ENCODE measurements around the gene TRIML1. TPM values are rescaled to one million over a fixed set of nuclear protein-coding genes. Genes with fewer than 3 reads are reported as not detected.

The TRIML1 gene, protein sequence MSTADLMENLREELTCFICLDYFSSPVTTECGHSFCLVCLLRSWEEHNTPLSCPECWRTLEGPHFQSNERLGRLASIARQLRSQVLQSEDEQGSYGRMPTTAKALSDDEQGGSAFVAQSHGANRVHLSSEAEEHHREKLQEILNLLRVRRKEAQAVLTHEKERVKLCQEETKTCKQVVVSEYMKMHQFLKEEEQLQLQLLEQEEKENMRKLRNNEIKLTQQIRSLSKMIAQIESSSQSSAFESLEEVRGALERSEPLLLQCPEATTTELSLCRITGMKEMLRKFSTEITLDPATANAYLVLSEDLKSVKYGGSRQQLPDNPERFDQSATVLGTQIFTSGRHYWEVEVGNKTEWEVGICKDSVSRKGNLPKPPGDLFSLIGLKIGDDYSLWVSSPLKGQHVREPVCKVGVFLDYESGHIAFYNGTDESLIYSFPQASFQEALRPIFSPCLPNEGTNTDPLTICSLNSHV
- total RNA-seq: not detected in 2 replicates

DNA sequence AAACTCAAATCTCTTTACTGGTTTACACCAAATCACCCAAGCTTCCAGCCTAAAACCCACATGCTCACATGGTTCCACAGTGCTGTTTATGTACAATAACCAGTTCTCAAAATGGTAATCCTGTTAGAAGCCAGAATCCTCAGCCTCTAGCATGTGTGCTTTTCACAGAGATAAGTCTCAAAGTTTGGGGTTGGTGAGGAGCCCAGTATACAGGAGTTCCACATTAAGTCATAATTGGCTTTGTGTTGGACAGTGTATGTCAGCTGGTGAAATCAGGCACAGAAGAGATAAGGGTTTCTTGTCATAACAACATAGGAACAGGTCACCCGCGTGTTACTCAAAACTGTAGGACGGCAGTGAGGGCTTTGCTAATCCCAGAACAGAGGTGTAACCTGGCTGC, at the start of gene TRIML1:
TRIML1 (plus strand) TSS at position 301 of the 400 bp plus-strand sequence. CDS start 118 bp downstream, outside the sequence.
- intact Hi-C loops (cut with micrococcal nuclease): no loop called here

DNA sequence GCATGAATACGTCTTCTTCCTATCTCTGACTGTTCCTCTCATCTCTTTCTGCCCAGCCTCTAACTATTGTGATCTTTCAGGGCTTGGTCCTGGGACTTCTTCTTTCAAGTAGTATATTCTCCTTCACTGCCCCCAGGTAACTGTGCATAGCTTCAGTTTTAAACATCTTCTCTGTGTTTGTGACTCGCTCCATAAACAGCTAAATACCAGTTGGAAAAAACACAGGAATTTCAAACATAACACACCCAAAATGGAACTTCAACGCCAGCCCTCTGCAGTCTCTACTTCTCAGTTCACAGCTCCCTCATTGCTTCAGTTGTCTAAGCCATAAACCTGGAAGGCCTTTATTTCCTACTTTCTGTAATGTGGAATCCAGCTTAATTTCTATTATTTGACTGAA, 46.4 kb upstream of the TRIML1 start:
- intact Hi-C loops (cut with micrococcal nuclease): no loop called here

DNA sequence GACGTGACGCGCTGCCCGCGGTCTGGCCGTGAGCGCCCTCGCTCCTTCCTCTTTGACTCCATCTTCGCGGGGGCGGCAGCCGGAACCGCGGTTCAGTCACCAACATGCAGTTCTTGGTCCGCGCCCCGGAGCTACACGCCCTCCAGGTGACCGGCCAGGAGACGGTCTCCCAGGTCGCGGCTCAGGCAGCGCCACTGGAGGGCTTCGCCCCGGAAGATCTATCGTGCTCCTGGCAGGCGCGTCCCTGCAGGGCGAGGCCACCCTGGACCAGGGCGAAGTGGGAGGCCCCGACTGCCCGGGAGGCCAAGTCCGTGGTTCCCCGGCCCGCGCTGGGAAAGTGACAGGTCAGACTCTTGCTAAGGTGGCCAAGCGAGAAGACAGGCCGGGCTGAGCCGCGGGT, 32.8 kb upstream of the TRIML1 start:
- intact Hi-C loops (cut with micrococcal nuclease): no loop called here

DNA sequence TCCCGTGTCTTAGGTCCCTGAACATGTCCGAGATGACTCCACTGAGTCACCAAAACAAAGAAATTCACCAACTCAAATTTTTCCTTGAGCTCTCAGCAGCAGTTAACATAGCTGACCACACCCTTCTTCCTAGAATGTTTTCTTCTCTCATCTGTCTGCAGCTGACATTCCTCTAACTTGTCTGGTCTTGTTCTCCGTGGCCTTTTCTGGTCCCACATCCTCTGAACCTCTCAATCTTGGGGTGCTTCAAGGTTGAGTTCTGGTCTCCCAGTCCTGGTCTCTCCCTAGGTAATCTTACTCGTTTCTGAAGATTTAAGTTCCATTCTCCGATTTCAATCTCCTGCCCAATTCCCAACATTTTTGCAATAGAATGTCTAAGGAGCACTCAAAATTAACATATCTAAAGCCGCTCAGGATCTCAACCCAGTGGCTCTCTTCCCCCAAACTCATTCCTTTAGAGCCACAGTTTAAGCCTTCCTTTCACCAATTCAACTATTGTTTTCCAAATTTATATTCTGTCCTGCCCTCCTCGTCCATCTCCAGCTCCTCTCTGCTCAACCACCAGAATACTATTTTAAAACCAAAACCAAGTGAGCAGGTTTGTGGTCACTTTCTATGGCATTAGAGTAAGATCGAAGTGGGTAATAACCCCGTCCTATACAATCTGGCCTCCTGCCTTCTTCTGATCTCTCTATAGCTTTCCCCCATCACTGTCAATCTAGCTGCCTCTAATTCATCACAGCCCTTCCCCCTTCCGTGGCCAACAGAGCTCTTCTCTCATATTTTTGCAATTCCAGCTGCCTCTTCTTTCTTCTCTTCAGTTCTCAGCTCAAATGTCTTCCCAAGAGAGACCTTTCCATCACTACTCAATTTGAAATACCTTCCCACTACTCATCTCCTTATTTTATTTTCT, 31.1 kb upstream of the TRIML1 start:
- intact Hi-C loops (cut with micrococcal nuclease): no loop called here

DNA sequence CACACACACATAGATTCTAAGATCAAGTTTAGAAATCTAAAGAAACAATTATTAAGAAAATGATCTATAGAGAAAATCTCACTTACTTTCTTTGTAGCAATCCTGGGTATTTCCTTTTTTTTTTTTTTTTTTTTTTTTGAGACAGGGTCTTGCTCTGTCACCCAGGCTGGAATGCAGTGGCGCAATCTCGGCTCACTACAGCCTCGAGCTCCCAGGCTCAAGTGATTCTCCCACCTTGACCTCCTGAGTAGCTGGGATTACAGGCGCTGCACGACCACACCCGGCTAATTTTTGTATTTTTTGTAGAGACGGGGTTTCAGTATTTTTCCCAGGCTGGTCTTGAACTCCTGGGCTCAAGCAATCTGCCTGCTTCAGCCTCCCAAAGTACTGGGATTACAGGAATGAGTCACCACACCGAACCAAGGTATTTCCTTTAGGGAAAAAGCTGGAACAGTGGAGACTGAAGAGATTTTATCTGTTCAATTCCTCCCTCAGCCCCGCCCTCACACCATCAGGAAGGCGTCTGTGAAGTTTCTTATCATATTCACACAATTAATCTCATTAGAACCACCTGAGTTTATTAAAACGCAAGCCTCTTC, 30.0 kb upstream of the TRIML1 start, which contains the start of gene TRIML2:
TRIML2 (minus strand) TSS at position 447 of the 599 bp plus-strand sequence. CDS start 4,235 bp downstream, outside the sequence.
- intact Hi-C loops (cut with micrococcal nuclease): no loop called here

DNA sequence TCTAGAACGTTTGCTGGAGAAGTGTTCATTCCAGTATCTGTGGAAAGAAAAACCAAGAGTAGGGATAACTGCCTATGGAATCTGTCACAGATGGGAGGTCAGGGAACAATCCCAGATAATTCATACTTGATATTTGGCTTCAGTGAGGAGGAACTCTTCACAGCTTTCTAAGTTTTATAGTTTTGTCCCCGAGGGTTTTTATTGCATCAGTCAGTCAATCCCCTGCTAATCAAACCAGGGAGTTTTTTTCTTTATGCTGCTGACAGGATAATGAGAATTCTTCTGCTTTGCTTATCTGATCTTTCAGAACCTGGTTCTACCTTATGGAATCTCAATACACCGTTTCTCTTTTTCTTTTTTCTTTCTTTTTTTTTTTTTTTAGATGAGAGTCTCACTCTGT, 29.2 kb upstream of the TRIML1 start:
- intact Hi-C loops (cut with micrococcal nuclease): no loop called here

DNA sequence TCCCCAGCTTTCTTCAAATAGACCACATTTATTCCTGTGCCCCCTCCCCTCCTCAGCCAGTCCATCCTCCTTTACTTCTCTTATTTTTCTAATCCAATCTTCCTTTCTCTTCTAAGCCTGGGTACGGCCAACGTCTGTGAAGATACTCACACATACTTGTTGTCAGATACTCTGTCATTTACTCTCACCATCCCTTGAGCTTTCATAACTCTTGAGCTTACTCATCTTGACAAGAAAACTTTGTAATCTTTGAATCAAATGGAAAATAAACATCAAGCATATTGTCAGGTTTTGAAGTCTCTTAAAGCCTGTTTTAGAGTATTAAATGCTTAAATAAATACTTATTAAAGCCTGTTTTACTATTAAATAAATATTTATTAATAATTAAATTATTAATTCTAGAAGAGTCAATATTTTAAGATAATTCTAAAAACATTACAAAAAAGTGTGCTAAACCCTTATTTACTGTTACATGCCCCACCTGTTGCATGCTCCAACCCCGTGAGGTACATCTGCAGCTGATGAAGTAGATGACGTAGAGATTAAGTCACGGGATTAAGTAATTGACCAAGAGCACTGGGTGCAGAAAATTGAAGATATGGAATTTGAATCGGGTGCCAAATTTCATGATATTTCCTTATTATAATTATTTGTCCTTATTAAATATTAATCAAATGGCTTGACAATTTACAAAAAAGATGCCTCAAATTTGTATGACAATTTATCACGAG, 28.3 kb upstream of the TRIML1 start:
- intact Hi-C loops (cut with micrococcal nuclease): no loop called here

DNA sequence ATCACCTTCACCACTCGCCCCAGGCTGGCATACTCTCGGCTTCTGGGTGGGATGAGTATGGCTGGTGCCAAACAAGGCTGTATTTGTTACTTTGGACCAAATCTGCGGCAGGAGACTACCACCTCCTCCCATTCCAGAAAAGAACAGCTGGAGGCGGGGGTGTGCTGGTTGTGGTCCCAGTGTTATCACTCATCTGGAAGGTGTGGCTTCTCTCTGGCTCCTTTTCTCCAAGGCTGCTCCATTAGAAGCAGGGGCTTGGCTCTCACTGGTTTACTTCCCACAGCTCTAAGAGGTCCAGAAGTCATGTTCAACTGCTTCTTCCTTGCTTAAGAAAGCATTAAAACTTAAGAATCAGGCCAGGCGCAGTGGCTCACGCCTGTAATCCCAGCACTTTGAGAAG, 27.3 kb upstream of the TRIML1 start:
- intact Hi-C loops (cut with micrococcal nuclease): no loop called here

DNA sequence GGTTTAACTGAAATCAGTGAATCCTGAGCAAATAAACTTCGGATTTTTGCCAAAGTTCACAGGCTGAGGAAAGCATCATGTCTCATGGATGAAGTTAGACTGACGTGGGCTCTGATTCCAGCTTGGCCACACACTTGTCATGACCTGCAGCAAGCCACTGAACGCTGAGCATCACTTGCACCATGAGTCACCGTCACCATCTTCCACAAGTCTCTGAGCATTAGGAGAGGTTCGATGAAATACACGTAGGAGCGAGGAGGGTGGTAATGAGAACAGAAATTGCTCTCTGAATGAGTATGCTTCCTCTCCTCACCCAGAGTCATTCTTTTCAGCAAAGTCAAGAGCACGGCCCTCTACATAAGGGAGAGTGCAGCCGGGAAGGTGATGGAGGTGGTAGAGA, 26.1 kb upstream of the TRIML1 start:
- intact Hi-C loops (cut with micrococcal nuclease): no loop called here

DNA sequence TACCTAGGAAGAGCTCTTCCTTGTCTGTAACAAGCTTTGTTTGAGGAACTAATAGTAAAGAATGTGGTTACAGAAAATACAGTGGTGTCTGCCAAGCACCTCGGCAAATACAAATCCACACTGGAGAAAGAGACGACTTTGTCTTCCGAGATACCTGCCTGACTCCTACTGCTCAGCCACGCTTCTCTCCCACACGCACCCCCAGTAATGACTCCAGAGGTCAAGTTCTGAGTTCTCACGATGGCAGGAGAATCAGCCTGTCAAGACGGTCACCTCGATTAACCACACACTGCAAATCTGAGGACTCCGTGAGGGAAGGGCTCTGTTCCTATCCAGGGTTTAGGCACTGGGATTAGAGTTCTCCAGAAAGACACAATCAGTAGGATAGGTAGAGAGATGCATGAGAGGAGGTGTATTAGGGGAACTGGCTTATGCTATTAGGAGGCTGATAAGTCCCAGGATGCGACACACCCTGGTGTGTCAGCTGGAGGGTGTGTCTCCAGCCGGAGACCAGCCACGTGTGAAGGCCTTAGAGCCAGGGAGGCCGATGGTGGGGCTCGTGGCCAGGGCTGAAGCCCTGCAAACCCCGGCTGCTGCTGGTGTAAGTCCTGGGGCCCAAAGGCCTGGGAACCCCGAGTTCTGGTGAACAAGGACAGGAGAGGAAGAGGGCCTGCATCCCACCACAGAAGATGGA, 21.5 kb upstream of the TRIML1 start:
- intact Hi-C loops (cut with micrococcal nuclease): no loop called here

DNA sequence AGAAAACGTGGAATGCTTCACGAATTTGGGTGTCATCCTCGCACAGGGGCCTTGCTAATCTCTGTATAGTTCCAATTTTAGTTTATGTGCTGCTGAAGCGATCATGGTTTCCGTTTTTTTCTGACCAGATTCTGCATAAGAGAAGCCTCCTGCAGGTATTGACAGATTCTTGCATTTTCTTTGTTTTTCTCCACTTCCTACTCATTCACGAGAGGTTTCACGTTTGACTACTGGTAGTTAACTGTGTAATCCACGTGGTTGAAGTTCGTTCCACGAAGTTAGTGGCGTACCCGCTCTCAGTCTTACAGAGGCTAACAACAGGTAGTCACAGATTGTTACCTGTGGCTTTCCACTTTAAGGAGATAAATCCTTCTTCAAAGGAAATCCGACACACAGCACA, 17.7 kb upstream of the TRIML1 start:
- intact Hi-C loops (cut with micrococcal nuclease): no loop called here

DNA sequence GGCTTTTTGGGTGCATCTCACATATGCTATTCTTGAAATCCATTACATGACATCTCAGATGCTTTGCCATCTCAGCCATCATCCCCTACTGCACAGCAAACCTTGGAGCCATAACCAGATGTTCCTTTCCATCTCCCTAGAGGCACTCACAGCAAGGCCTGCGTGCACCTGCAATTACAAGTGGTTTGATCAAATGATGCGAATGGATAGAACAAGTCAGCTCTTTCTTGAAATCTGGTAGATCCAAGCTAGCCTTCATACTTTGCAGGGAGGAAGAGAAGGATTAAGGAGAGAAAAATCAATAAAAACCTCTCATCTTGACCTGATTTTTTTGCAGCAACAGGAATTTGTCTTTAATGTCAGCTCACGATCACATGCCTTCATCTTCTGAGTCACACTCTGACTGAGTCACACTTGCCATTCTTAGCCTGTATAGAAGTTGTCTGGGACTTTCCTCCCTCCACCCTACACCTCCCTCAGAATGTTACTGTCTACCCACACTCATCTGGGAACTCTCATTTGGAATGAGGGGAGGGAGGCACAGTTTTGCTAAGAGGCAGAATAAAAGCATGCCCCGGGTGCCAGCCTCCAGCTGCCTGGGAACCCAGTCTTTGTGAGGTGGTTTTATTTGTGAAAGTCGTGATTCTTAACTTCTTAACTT, 11.9 kb upstream of the TRIML1 start:
- intact Hi-C loops (cut with micrococcal nuclease): no loop called here

DNA sequence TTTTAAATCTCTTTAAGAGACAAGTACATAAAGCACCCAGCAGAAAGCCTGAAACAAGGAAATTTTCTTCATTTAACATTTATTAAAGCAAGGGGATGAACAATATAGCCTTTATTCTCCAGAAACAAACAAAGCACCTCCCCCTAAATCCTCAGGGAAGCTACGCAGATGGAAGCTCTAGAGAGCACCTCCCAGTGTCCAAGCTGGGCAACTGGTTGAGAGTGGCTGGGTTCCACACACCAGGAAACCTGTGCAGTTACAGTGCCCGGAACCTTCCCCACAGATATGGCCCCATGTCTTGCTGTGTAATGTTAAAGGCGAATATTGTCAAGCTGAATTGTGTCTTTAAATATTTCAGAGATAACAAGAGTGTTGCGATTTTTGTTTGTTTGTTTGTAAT, 8.9 kb upstream of the TRIML1 start:
- intact Hi-C loops (cut with micrococcal nuclease): no loop called here

DNA sequence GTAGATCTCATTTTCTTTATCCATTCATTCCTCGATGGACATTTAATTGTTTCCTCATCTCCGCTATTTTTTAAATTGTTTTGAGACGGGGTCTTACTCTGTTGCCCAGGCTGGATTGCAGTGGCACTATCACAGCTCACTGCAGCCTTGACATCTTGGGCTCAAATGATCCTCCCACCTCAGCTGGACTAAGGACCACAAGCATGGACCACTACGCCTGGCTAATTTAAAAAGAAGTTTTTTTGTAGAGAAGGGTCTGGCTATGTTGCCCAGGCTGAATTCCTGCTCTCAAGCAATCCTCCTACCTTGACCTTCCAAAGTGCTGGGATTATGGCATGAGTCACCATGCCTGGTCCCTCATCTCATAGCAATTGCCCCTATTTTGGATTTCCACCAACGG, 7.0 kb upstream of the TRIML1 start:
- intact Hi-C loops (cut with micrococcal nuclease): no loop called here

DNA sequence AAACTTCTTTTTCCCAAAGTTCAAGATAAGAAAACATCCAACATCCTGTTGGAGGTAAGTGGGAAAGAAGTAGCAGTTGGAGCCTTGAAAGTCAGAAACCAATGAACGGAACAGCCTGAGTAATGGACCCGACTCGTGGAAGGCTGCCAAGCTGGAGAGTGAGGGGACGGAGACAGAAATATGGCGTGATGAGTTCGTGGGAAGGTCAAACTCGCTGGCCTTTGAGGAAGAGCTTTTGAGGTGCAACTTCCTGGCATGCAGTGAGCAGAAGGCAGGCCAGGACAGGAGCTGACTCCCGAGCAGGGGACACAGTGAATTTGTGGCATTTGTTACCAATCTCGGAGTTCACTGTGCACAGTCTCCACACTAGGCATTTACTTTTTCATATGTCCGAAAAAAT, 1.0 kb upstream of the TRIML1 start:
- intact Hi-C loops (cut with micrococcal nuclease): no loop called here

DNA sequence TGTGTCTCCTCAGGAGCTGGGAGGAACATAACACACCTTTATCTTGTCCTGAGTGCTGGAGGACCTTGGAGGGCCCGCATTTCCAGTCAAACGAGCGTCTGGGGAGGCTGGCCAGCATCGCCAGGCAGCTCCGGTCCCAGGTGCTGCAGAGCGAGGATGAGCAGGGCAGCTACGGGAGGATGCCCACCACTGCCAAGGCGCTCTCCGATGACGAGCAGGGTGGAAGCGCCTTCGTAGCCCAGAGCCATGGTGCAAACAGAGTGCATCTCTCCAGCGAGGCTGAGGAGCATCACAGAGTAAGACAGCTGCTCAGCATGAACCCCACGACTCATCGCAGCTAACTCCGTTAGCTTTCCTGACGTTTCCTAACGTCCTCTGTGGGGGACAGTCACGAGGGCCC, 430 bp downstream of the TRIML1 start:
- intact Hi-C loops (cut with micrococcal nuclease): no loop called here

DNA sequence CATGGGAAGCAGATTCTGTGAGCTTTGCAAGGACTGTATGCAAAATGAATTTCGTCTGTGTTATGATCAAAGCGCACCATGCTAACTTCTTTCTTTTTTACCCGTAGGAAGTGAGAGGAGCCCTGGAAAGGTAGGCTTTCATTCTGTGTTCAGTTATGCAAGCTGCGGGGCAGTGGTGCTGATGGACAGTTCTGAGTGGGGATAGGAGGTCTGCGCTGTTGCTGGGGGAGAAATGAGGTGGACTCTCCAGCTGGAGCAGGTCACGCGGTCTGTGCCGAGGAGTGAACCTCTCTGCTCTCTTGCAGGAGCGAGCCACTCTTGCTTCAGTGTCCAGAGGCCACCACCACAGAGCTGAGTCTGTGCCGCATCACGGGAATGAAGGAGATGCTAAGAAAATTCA, 4.5 kb downstream of the TRIML1 start:
- intact Hi-C loops (cut with micrococcal nuclease): no loop called here

DNA sequence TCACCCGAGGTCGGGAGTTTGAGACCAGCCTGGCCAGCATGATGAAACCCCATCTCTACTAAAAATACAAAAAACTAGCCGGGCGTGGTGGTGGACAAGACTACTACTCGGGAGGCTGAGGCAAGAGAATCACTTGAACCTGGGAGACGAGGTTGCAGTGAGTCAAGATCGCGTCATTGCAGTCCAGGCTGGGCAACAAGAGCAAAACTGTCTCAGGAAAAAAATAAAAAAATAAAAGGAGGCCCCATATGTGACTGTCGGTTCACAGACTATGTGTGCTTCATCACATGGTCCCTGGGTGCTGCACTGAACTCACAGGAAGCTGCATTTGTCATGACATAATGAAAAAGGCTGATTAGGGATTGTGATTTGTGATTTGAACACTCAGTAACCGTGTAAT, 6.4 kb downstream of the TRIML1 start:
- intact Hi-C loops (cut with micrococcal nuclease): no loop called here

DNA sequence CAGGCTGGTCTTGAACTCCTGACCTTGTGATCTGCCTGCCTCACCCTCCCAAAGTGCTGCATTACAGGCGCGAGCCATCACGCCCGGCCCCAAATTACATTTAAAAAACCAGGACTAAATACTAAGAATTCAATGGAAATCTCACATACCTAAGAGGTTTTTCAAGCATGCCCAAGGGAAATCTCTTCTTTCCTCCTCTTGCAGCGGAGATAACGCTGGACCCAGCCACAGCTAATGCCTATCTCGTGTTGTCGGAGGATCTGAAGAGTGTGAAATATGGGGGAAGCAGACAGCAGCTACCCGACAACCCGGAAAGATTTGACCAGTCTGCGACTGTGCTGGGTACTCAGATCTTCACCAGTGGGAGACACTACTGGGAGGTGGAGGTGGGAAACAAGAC, 7.4 kb downstream of the TRIML1 start:
- intact Hi-C loops (cut with micrococcal nuclease): no loop called here

DNA sequence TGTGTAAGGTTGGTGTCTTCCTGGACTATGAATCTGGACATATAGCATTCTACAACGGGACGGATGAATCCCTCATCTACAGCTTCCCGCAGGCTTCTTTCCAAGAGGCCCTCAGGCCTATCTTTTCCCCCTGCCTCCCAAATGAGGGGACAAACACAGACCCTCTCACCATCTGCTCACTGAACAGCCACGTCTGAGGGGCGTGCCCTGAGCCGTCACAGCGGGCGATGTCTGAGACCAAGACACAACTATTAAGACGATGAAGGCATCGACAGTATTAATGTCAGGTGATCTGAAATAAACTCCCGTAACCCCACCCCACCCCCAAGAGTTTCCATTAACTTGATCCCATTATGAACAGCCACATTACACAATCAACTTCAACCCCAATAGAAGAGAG, 7.9 kb downstream of the TRIML1 start:
- intact Hi-C loops (cut with micrococcal nuclease): no loop called here

Measured in T-helper 2 cell treated with Interferon-gamma antibody and Interleukin-4, amounts not matched to agents 100 ng/mL and 5 ng/mL, for 36 hours (primary cell).